ENCODE measurements around the gene COMMD7. TPM values are rescaled to one million over a fixed set of nuclear protein-coding genes. Genes with fewer than 3 reads are reported as not detected.
A peak's percentile ranks its signal among the peaks of the same experiment; 100 is the strongest.

COMMD7 gene
- total and polyA plus RNA-seq, 7 experiments from 2014 or later, result 31.5 to 141 (median 42.6) TPM

DNA sequence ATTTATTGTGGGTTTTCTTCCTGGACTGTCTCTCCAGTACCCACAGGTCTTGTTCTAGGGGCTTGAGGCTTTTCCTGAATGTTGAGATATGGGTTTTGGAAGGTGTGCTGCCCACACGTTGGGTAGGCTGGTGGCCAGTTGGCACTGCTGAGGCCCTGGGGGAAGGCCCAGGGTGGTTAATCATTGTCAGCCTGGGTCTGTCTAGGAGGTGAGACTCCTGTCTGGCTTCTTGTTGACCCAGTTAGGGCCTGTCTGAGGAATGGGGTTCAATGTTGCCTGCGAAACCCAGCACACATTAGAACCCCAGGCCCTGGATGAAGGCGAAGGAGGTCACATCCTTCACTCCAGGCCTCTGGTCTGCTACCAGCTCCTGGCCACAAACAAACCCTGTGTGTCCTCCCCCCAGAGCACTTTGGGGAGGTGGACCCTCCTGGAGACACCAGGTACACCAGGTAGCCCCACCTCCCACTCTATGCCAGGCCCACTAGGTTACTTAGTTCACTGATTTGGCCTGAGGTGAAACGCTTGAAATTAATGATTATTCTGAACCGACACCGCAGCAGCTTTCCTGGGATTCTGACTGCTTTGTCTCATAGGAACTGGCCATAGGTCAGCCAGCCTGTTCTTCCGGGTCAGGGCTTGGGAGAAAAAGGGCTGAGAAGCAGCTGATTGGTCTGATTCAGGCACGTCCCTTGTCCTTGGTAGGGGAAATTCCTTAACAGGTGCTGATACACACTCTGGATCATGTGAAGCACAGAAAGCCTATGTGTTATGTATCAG, 34.1 kb upstream of the COMMD7 start:
- Histone ChIP-seq H3K27ac (ENCODE audit: low read depth, low read length) (no peak overlapping the region), H3K9me3 (ENCODE audit: control insufficient read depth in 2 of 3, low read length in 3 of 3) (no peaks in the 10 kb centered on the region), H3K4me3 (ENCODE audit: low read length) (no peak overlapping the region), H3K36me3 (ENCODE audit: control insufficient read depth in 2 of 3, insufficient read depth in 3 of 3, low read length in 3 of 3) (no peaks in the 10 kb centered on the region), H3K27me3 (ENCODE audit: control insufficient read depth in 2 of 2, insufficient read depth in 2 of 2, low read length in 2 of 2) (no peaks in the 10 kb centered on the region), H3K4me1 (ENCODE audit: control insufficient read depth in 2 of 2, insufficient read depth in 2 of 2, low read length in 2 of 2) (peaks cover 0 to 1% of the 10 kb centered on the region in 2 donors)
- Mint-ChIP-seq H3K27ac (peak overlapping the region in 3 of 9 donors; percentile 31 to 49 (median 33)), H3K9me3 (peaks cover 0 to 2% (median 0%) of the 10 kb centered on the region in 11 donors), H3K27me3 (no peaks in the 10 kb centered on the region), H3K36me3 (peaks cover 0 to 3% (median 0%) of the 10 kb centered on the region in 5 donors), H3K4me3 (peak overlapping the region in 1 of 10 donors; percentile 25), H3K4me1 (peaks cover 5 to 50% (median 43%) of the 10 kb centered on the region in 7 donors)
- DNase-seq, result no peak
- ChIA-PET CTCF (interaction anchor here (0.6 to 6.8 kb wide), 29 partner anchors 9 to 1928 kb away, joined by 3 to 143 read pairs (median 5); partner anchors contain the start of gene C20orf203), POLR2A (interaction anchor here (1.5 kb wide), 1 partner anchor 103 kb away, joined by 3 read pairs; the partner anchor contains the start of gene C20orf203)
- ATAC-seq, result no peak
- intact Hi-C loops (cut with micrococcal nuclease), result loop anchor here (2.0 to 10.0 kb wide), 3 partner anchors 15 to 243 kb away; partner anchors contain the start of genes COMMD7 (in 1 of the 2) and DNMT3B (in 1 of the 2)

DNA sequence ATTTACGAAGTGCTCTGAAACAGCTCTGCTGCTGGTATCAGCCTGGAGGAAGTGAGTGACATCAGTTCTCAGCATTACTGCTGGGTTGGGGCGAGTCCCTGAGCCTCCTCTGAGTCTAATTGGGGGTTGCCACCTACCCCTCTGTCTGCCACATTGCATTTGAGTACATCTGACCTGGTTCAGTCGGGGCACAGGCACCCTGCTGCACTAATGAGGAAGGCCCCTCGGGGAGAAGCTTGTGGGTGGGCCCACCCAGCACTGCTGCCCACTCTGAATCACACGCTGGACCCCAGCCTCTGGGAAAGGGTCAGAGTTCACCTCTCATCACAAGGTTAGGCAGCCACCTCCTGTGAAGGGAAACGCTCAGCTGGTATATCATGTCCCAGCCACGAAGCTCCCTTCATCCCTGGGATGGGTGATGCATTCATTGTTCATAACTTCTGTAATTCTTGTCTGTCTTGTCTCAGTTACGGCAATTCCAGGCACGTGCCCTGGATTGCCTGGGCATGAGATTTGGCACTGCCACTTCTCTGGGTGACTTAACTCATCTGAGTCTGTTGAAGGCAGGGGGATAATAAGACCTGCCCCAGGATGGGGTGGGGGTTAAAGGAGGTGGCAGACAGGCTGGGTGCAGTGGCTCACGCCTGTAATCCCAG, 32.2 kb upstream of the COMMD7 start:
- Mint-ChIP-seq H3K9me3 (peaks cover 0 to 2% (median 0%) of the 10 kb centered on the region in 11 donors), H3K4me3 (peak overlapping the region in 1 of 10 donors; percentile 13), H3K27ac (peak overlapping the region in 3 of 9 donors; percentile 58 to 88 (median 76)), H3K27me3 (no peaks in the 10 kb centered on the region), H3K36me3 (no peaks in the 10 kb centered on the region), H3K4me1 (peaks cover 15 to 68% (median 55%) of the 10 kb centered on the region in 7 donors)
- H3K4me1 ChIP-seq (ENCODE audit: control insufficient read depth in 2 of 2, insufficient read depth in 2 of 2, low read length in 2 of 2), result peaks cover 0 to 14% of the 10 kb centered on the region in 2 donors
- H3K27ac ChIP-seq (ENCODE audit: low read depth, low read length), result no peak overlapping the region
- ATAC-seq, result no peak
- no peak overlapping the region for H3K4me3 ChIP-seq (ENCODE audit: low read length)
- no peaks in the 10 kb centered on the region for H3K27me3 ChIP-seq (ENCODE audit: control insufficient read depth in 2 of 2, insufficient read depth in 2 of 2, low read length in 2 of 2)
- ChIA-PET POLR2A (interaction anchor here (1.1 to 1.5 kb wide), 2 partner anchors 32 to 101 kb away, joined by 3 read pairs; partner anchors contain the start of genes C20orf203 and COMMD7), CTCF (interaction anchor here (6.8 kb wide), 1 partner anchor 101 kb away, joined by 143 read pairs; the partner anchor contains the start of gene C20orf203)
- no peaks in the 10 kb centered on the region for H3K36me3 ChIP-seq (ENCODE audit: control insufficient read depth in 2 of 3, insufficient read depth in 3 of 3, low read length in 3 of 3)
- intact Hi-C loops (cut with micrococcal nuclease), result loop anchor here (5.0 to 10.0 kb wide), 2 partner anchors 33 to 241 kb away; partner anchors contain the start of gene COMMD7 (in 1 of the 2)
- H3K9me3 ChIP-seq (ENCODE audit: control insufficient read depth in 2 of 3, low read length in 3 of 3), result no peaks in the 10 kb centered on the region
- DNase-seq, result no peak

DNA sequence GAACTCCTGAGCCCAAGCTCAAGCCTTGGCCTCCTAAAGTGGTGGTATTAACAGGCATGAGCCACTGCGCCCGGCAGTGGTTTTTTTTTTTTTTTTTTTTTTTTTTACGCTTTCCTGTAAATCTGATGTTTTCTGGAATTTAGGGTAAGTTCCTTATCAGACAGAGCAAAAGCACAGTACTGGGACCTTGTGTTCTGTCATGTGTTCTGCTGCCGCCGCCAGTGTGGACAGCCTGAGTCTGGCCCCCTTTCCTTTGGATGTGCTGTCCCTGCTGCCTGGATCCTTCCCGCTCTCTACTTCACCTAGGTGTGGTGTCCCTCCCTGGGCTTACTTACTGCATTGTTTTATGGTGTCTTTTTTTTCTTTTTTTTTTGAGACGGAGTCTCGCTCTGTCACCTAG, 30.6 kb upstream of the COMMD7 start:
- ATAC-seq (no peak), DNase-seq (no peak)
- peaks cover 0 to 2% (median 0%) of the 10 kb centered on the region in 11 donors for H3K9me3 Mint-ChIP-seq
- intact Hi-C loops (cut with micrococcal nuclease), result loop anchor here in 1 of 2 donors (10.0 kb wide), 1 partner anchor 239 kb away; no protein-coding TSS in a partner anchor
- peaks cover 15 to 78% (median 55%) of the 10 kb centered on the region in 7 donors for H3K4me1 Mint-ChIP-seq
- Histone ChIP-seq H3K36me3 (ENCODE audit: control insufficient read depth in 2 of 3, insufficient read depth in 3 of 3, low read length in 3 of 3) (no peaks in the 10 kb centered on the region), H3K4me1 (ENCODE audit: control insufficient read depth in 2 of 2, insufficient read depth in 2 of 2, low read length in 2 of 2) (peaks cover 0 to 14% of the 10 kb centered on the region in 2 donors), H3K27me3 (ENCODE audit: control insufficient read depth in 2 of 2, insufficient read depth in 2 of 2, low read length in 2 of 2) (no peaks in the 10 kb centered on the region), H3K9me3 (ENCODE audit: control insufficient read depth in 2 of 3, low read length in 3 of 3) (no peaks in the 10 kb centered on the region), H3K27ac (ENCODE audit: low read depth, low read length) (no peak overlapping the region), H3K4me3 (ENCODE audit: low read length) (no peak overlapping the region)
- ChIA-PET CTCF (interaction anchor here (0.6 kb wide), 1 partner anchor 98 kb away, joined by 3 read pairs; no protein-coding TSS in a partner anchor), POLR2A (no interaction called here)
- H3K27me3 Mint-ChIP-seq, result no peaks in the 10 kb centered on the region
- no peak overlapping the region for H3K4me3 Mint-ChIP-seq
- peak overlapping the region in 3 of 9 donors; percentile 34 to 84 (median 71) for H3K27ac Mint-ChIP-seq
- no peaks in the 10 kb centered on the region for H3K36me3 Mint-ChIP-seq

DNA sequence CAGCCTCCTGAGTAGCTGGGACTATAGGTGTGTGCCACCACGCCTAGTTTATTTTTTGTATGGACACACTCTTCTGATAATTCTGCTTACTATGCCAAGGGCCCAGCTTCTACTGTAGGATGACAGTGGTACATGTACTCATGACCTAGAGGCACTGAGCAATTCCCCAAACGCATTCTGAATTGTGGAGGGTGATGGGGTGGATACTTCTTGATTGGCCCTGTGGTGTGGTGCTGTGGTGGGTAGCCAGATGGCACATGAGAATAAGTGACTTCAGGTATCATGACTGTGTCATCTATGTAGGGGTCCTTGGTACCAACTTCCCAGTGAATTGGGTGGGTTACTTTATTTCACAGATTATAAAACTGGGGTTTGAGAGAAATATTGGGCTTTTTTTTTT, 30.0 kb upstream of the COMMD7 start:
- H3K36me3 ChIP-seq (ENCODE audit: control insufficient read depth in 2 of 3, insufficient read depth in 3 of 3, low read length in 3 of 3), result no peaks in the 10 kb centered on the region
- H3K4me3 ChIP-seq (ENCODE audit: low read length), result no peak overlapping the region
- Mint-ChIP-seq H3K36me3 (no peaks in the 10 kb centered on the region), H3K9me3 (peaks cover 0 to 2% (median 0%) of the 10 kb centered on the region in 11 donors), H3K27ac (peak overlapping the region in 7 of 9 donors; percentile 61 to 91 (median 76)), H3K4me3 (no peak overlapping the region), H3K4me1 (peaks cover 14 to 77% (median 51%) of the 10 kb centered on the region in 7 donors), H3K27me3 (no peaks in the 10 kb centered on the region)
- no peaks in the 10 kb centered on the region for H3K9me3 ChIP-seq (ENCODE audit: control insufficient read depth in 2 of 3, low read length in 3 of 3)
- DNase-seq (no peak), ATAC-seq (no peak)
- no peak overlapping the region for H3K27ac ChIP-seq (ENCODE audit: low read depth, low read length)
- CTCF ChIA-PET, result no interaction called here
- intact Hi-C loops (cut with micrococcal nuclease), result loop anchor here in 1 of 2 donors (10.0 kb wide), 1 partner anchor 238 kb away; no protein-coding TSS in a partner anchor
- H3K4me1 ChIP-seq (ENCODE audit: control insufficient read depth in 2 of 2, insufficient read depth in 2 of 2, low read length in 2 of 2), result peaks cover 0 to 14% of the 10 kb centered on the region in 2 donors
- POLR2A ChIA-PET, result interaction anchor here (0.7 kb wide), 1 partner anchor 199 kb away, joined by 6 read pairs; no protein-coding TSS in a partner anchor
- H3K27me3 ChIP-seq (ENCODE audit: control insufficient read depth in 2 of 2, insufficient read depth in 2 of 2, low read length in 2 of 2), result no peaks in the 10 kb centered on the region

DNA sequence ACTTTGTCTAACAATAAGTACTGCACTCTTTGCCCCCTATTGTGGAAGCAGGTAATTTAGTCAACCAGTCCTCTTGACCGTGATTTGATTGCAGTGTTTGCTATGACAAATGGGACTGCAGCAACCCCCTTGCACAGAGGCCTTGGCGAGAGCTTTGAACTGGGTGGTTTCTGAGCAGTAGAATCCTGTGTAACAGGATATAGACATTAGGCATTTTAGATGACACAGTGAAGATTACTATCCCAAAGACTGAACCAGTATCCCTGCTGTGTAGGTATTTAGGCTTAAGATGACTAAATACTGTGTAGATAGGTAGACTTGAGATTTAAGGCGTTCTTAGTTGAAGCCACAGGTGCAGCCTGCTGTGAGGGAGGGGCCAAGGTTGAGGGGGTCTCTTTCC, 28.8 kb upstream of the COMMD7 start:
- intact Hi-C loops (cut with micrococcal nuclease), result loop anchor here in 1 of 2 donors (10.0 kb wide), 1 partner anchor 237 kb away; no protein-coding TSS in a partner anchor
- Mint-ChIP-seq H3K9me3 (peaks cover 0 to 2% (median 0%) of the 10 kb centered on the region in 11 donors), H3K27me3 (no peaks in the 10 kb centered on the region), H3K4me3 (peak overlapping the region in 6 of 10 donors; percentile 27 to 73 (median 55)), H3K27ac (peak overlapping the region in 7 of 9 donors; percentile 57 to 91 (median 68)), H3K36me3 (no peaks in the 10 kb centered on the region), H3K4me1 (peaks cover 14 to 74% (median 44%) of the 10 kb centered on the region in 7 donors)
- H3K36me3 ChIP-seq (ENCODE audit: control insufficient read depth in 2 of 3, insufficient read depth in 3 of 3, low read length in 3 of 3), result no peaks in the 10 kb centered on the region
- H3K27ac ChIP-seq (ENCODE audit: low read depth, low read length), result no peak overlapping the region
- POLR2A ChIA-PET, result interaction anchor here (2.0 kb wide), 1 partner anchor 34 kb away, joined by 7 read pairs; no protein-coding TSS in a partner anchor
- no peak overlapping the region for H3K4me3 ChIP-seq (ENCODE audit: low read length)
- DNase-seq, result no peak
- no peaks in the 10 kb centered on the region for H3K9me3 ChIP-seq (ENCODE audit: control insufficient read depth in 2 of 3, low read length in 3 of 3)
- H3K27me3 ChIP-seq (ENCODE audit: control insufficient read depth in 2 of 2, insufficient read depth in 2 of 2, low read length in 2 of 2), result no peaks in the 10 kb centered on the region
- no peak for ATAC-seq
- peaks cover 0 to 14% of the 10 kb centered on the region in 2 donors for H3K4me1 ChIP-seq (ENCODE audit: control insufficient read depth in 2 of 2, insufficient read depth in 2 of 2, low read length in 2 of 2)
- CTCF ChIA-PET, result interaction anchor here (1.7 kb wide), 1 partner anchor 99 kb away, joined by 8 read pairs; the partner anchor contains the start of gene C20orf203

Measured in naive thymus-derived CD4-positive, alpha-beta T cell (primary cell).